GM21737 (cell line): ENCODE measurements around the gene CENPA.
A peak's percentile ranks its signal among the peaks of the same experiment; 100 is the strongest.
"Not testable (repeated sequence)": the region's sequence is repeated elsewhere in the genome, so short reads cannot be mapped to it uniquely, and the experiment has no call there.

ENCODE experiments used
- ATAC-seq: cut with Tn5 transposase; IDR thresholded peaks from one replicate; pipeline ENCODE4 v1.9.1; 2021; ENCODE audit warnings: mild to moderate bottlenecking, moderate library complexity; ENCODE audit not compliant: unreplicated experiment

CENPA gene

DNA sequence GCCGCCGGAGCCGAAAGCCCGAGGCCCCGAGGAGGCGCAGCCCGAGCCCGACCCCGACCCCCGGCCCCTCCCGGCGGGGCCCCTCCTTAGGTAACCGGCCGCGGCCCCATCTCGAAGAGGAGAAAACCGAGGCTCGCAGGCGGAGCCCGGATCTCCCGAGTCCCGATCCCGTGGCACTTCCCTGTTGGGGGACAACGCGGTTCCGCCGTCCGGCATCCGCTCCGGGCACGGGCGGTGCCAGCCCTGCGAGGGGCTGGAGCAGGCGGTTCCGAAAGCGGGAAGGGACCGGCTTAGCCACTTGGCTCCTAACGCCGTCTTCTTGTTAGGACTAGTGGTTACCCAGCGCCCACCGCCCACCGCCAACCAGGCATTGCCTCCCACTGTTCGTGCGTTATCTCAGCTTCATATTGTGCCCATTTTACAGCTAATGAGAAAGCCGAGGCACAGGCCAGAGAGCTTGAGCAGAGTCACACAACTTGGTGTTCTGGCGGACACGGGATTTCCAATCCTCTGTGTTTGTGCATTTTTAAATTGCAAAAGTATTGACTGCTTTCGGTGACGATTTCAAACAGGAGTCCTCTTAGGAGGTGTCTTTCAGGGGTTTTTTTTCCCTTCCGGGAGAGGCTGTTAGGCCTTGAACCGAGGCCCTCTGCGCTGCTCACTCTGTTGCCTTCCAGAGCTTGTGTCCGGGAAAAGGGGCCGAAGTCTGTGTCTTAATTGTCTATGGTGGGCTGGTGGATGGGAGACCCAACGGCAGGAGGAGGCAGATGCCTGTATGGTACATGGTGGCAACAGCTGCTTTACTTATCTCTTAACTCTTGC is 562 bp downstream of the CENPA start:
- peak; percentile 13 for ATAC-seq

DNA sequence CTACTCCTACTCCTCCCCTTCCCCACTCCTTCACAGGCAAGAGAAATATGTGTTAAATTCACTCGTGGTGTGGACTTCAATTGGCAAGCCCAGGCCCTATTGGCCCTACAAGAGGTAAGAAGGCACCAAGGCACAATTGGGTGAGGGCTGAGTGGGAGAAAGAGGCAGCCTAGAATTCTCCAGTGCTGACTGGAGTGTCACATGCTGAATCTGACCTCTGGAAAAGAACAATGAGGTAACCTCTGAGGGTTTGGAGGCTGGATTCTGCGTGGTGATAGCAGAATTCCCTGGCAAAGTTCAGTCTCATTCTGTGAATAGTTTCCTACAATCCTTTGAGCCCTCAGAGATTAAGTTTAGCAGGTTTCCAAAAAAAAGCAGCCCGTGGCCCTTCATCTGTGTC is 6.9 kb downstream of the CENPA start:
- ATAC-seq: no peak

DNA sequence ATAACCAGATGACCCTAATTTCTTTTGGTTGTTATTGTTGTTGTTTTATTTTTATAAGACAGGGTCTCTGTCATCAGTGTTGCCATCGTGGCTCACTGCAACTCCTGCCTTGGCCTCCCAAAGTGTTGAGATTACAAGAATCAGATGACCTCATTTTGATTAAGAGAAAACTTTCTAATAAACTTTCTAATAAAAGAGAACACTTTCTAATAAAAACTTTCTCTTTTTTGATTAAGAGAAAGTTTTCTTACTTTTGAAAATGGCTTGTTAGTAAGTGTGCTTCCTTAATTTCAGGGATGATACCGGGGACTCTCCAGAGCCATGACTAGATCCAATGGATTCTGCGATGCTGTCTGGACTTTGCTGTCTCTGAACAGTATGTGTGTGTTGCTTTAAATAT is 7.7 kb downstream of the CENPA start:
- no peak for ATAC-seq

DNA sequence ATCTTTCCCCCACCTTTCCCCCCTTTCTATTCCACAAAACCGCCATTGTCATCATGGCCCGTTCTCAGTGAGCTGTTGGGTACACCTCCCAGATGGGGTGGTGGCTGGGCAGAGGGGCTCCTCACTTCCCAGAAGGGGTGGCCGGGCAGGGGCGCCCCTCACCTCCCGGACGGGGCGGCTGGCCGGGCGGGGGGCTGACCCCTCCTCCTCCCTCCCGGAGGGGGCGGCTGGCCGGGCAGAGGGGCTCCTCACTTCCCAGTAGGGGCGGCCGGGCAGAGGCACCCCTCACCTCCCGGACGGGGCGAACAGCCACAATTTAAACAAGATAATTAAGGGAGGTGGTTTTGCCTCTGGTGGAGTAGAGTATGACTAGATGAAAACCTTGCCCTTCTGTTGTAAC is 9.3 kb downstream of the CENPA start:
- ATAC-seq: not testable (repeated sequence)

DNA sequence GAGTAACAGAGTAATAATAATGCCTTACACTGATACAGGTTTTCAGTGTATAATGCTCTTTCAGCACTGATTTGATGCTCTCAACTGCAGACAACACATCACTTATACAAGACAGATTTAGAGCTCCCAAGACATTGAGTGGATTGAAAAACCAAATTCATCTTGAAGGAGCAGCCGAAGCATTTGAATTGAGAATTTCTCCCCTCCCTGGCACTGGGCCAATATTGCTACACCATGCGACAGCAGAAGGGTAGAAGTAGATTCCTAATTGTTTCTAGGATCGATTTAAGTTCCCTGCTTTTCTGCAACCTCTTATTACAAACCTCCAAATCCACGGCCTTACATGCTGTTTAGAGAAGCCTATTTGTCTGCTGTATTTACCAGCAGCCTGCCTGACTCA is 15.5 kb downstream of the CENPA start:
- no peak for ATAC-seq

DNA sequence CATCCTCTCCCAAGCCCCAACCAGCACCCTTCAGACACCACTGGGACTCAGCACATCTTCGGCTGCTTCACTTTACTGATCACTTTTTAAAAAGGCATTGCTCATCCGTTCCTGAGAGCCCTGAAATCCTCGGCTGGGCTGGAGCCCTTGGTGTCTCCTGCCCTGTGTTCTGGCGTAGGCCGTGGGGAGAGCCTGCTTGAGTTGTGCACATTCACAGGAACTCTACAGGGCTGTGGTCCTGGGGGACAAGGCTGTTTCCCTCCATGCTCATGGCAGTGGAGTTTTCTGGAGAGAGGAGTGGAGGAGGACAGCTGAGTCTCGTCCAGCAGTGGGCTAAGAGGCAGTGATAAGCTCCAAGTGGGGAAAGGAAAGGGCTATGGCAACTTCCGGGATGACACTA is 15.9 kb downstream of the CENPA start:
- ATAC-seq: no peak

DNA sequence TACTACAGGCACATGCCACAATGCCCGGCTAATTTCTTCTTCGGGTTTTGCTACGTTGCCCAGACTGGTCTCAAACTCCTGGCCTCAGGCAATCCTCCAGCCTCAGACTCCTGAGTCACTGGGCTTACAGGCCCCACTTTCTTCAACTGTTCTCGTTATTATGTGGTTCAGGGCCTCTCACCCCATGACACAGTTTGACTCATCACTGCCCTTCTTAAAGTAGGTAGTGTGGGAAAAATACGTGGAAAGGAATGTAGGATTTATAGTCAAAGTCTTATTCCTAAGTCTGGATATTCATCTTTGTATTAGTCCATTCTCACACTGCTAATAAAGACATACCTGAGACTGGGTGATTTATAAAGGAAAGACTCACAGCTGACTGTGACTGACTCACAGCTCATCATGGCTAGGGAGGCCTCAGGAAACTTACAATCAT is 19.4 kb downstream of the CENPA start:
- no peak for ATAC-seq

DNA sequence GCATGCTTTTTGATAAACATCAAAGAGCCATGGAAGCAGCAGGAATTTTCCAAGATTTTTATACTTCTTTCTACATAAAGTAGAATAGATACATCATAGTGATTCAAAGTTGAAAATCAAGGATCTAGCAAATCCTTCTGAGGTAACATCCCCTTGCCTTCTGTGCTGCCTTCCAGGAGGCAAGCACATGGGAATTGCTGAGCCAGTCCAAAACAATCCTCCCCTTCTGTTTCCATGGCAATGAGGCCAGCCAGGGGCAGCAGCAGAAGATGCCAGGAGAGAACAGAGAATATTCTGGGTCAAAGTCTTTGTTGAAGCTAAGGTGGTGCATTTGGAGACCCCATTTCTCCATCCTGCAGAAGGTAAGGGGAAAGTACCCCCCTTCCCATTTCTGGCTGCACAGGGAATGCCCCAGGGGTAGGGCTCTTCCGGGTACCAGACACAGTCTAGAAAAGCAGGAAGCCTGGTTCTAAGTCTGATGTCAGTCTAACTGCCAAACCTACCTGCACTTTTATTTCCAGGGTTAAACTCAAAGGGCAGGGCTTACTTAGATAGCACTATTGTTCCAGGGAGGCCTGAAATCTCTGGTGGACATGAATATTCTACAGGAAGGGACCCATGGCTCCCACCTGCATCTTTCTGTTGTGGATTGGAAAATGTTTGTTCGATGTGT is 22.1 kb downstream of the CENPA start:
- no peak for ATAC-seq

DNA sequence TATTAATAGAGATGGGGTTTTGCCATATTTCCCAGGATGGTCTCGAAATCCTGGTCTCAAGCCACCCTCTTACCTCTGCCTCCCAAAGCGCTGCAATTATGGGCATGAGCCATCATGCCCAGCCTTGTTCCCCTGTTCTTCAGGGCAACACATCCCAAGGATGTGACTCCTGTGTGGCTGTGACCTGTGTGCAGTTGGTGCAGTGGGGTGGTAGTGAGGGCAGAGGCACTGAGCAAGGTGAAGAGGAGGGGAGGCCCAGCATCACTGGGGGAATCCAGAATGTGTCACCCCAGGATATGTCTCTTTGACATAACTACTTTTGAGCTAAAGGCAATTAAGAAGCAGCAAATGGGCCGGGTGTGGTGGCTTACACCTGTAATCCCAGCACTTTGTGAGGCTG is 23.4 kb downstream of the CENPA start:
- no peak for ATAC-seq

DNA sequence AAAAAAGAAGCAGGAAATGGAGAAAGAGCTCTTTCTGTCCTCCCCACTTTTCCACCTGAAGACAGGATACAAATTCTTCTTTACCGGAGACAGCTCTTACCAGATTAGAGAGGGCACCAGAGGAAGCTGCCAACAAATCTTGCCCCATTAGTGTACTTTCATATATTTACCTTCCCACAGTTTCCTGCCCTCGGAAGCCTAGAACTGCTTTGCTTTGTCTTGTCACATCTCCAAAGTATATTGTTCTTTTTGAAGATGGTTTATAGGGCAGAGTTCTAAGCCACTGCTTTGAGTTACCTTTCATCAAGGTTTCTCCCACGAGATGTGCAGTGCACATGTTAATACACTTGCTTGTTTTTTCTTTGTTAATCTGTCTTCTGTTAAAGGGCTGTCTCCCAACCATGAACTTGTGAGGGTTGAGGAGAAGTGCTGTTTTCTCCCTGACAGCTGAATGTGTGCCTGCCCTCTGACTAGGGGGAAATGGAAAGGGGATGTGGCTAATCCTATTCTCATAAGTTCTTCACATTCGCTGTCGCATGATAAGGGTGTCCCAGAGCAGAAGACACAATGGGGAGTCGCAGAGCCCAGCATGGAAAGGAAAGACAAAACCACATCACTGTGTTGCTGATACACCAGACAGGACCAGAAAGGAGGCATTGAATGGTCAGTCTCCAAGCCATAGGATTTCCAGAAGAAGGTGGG is 24.2 kb downstream of the CENPA start:
- ATAC-seq: no peak

DNA sequence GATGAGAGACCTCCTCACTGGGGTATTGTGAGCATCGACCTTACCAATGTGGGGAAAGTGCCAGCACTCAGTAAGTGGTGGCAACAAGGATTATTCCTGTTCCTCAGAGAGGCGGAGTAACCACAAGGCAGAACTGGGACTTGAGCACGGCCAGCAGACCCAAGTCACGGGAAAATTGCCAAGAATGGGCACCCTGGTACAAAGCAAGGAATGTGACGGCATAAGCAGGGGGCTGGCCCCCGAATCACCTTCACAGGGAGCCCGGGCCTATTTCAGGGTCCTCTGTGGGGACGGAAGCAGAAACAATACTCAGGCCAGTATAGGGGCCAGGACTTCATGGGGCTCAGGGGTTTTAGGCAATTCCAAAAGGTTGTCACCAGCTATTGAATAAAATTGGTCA is 25.4 kb downstream of the CENPA start:
- no peak for ATAC-seq

DNA sequence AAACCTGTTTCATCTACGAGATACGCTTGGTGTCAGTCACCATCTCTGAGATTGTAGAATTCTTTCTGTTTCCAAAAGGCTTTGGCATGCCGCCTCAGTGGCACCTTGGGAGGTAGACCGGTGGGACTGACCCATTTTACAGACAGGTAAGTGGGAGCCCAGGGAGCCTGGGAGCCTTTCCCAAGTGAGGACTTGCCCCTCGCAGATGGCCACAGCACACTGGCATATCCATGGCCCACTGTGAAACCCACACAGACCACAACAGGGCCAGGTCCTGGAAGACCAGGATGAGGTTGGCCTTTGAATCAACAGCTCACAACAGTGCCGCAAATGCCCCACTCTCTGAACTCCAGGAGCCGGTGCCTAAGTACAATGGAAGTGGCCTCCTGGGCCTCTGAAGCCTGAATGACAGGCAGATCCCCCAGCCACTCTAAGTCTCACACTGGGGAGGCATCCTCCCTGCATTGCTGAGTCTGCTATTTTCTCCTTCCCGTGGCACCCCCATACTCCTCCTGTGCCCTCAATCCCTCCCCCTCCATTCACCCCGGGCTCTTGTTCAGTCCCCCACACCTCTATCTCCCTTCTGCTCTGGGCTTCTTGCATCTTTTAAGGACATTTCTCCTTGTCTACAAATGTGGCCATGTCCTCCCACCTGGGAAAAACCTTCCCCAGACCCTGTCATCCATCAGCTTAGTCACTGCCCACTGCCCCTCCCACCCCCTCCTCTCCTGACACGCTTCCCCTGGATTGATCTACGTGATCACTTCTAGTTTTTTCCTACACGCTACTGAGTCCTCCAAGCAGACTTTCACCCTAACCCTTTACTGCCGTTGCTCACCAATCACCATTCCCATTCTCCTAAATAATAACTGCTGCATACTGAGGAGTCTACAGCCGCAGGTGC is 26.2 kb downstream of the CENPA start:
- ATAC-seq: no peak

DNA sequence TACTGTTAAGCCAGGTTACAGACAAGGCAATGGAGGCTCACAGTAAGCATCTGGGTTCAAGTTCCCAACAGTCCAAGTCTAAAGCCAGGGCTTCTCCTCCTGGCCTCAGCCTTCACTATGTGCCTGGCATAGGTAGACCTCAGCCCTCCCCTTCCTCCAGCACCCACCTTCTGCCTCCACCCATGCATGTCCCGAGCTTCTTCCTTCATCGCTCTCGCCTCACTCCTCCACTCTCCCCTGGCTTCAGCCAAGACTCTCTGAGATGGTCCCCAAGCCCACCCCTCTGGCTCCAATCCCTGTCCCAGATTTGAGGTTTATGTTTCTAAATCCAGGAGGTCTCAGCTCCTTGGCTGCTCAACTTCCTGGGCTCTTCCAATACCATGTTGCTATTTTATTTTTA is 26.9 kb downstream of the CENPA start:
- no peak for ATAC-seq

DNA sequence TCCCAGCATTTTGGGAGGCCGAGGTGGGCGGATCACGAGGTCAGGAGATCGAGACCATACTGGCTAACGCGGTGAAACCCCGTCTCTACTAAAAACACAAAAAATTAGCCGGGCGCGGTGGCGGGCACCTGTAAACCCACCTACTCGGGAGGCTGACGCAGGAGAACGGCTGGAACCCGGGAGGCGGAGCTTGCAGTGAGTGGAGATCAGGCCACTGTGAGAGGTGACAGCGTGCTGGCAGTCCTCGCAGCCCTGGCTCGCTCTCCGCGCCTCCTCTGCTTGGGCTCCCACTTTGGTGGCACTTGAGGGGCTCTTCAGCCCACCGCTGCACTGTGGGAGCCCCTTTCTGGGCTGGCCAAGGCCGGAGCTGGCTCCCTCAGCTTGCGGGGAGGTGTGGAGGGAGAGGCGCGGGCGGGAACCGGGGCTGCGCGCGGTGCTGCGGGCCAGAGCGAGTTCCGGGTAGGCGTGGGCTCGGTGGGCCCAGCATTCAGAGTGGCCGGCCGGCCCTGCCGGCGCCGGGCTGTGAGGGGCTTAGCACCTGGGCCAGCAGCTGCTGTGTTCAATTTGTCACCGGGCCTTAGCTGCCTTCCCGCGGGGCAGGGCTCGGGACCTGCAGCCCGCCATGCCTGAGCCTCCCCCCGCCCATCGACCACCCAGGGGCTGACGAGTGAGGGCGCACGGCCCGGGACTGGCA is 28.4 kb downstream of the CENPA start:
- not testable (repeated sequence) for ATAC-seq

DNA sequence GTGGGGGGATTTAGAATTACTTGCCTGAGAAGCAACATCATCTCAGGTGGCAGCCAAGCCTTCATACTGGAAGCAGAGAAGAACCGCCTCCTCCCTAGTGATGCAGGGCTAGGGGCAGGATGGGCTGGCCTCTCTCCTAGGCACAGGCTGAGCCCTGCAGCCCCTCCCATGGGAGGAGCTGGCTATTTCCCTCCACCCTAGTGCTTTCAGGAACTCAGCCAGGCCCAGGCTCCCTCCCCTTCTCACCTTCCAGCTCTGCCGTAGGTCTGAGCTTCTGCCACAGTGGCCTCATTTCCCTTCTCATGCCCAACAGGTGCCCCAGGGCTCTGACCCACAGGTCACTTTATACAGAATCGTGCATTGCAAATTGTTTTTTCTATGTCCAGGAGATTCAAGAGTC is 31.0 kb downstream of the CENPA start:
- no peak for ATAC-seq

DNA sequence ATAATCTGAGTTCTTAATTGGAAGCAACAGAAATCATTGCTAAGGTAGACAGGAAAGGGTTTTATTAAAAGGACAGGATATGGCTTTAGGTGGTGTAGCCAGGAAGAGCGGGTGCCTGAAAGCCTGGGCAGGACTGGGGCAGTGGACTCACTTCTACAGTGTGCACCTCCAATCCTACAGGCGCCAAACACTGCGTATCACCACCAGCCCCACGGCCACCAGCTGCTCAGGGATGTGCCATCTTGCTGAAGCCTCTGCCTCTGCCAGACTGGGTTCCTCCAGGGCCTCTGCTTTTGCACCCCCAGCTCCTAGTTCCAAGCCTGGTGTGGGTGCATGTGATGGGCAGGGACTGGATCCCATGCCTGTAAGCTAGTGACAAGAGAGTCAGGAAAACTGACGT is 32.4 kb downstream of the CENPA start:
- ATAC-seq: no peak

DNA sequence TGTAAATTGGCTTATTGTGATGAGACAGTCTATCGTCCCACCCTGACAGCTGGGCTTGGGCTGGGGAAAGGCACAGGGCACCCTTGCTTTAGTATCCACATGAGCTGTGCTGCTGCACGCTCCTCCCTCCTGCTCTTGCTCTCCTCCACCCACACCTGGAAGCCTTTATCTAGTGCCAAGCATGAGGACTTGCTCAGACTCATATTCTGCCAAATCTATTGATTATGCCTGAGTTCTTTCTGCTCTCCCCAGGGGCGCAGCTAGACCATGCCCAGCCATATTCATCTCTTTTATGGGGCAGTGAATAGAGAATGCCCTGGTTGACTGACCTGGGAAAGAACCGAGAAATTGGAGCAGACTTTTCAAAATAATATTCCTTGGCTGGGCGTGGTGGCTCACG is 33.1 kb downstream of the CENPA start:
- ATAC-seq: no peak

DNA sequence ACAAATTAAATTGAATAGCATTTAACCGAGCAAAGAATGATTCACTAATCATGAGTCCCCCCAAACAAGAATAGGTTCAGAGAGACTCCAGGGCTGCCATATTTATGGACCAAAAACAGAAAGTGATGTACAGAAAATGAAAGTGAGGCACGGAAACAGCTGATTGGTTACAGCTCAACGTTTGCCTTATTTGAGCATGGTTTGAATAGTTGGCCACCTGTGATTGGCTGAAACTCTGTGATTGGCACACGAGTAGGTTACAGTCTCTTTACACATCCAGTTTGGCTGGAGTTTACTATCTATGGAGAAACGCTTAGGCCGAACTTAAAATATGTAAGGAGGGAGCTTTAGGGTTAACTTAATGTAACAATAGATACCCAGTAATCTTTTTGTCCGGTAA is 35.1 kb downstream of the CENPA start:
- ATAC-seq: no peak

DNA sequence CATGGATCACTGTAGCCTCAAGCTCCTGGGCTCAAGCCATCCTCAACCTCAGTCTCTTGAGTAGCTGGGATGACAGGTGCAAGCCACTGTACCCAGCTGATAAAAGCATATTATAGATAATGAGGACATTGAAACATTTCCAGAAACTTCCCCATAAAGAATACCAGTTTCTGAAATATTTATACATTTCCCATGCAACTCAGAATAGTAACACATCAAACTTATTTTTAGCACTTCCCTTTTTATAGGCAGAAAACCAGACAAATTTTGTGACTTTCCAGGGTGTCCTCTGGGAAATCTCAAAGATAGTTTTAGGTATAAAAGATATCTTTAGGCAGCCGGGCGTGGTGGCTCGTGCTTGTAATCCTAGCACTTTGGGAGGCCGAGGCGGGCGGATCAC is 37.0 kb downstream of the CENPA start:
- no peak for ATAC-seq
